HUES6 (cell line): ENCODE measurements around the gene PSMD9.

ENCODE experiments used
- H3K27ac ChIP-seq: 2 replicates; pipeline ENCODE4 v1.7.0; 2013; ENCODE audit warnings: low read depth, mild to moderate bottlenecking, low read length, inconsistent platforms
- H3K27me3 ChIP-seq: 2 replicates; pipeline ENCODE4 v1.6.1; 2013; ENCODE audit warnings: low read length; ENCODE audit not compliant: control insufficient read depth, insufficient read depth
- H3K36me3 ChIP-seq: 2 replicates; pipeline ENCODE4 v1.6.1; 2013; ENCODE audit warnings: low read length; ENCODE audit not compliant: control insufficient read depth, insufficient read depth
- H3K4me1 ChIP-seq: 2 replicates; pipeline ENCODE4 v1.6.1; 2013; ENCODE audit warnings: low read length; ENCODE audit not compliant: control insufficient read depth, insufficient read depth
- H3K4me3 ChIP-seq: 2 replicates; pipeline ENCODE4 v1.5.1; 2013; ENCODE audit warnings: low read depth, low read length
- H3K9ac ChIP-seq: one replicate; pipeline ENCODE4 v1.6.1; 2013; ENCODE audit warnings: mild to moderate bottlenecking, low read length
- H3K9me3 ChIP-seq: 2 replicates; pipeline ENCODE4 v1.6.1; 2013; ENCODE audit warnings: low read depth, low read length; ENCODE audit not compliant: control insufficient read depth, insufficient read depth

Gene PSMD9

DNA sequence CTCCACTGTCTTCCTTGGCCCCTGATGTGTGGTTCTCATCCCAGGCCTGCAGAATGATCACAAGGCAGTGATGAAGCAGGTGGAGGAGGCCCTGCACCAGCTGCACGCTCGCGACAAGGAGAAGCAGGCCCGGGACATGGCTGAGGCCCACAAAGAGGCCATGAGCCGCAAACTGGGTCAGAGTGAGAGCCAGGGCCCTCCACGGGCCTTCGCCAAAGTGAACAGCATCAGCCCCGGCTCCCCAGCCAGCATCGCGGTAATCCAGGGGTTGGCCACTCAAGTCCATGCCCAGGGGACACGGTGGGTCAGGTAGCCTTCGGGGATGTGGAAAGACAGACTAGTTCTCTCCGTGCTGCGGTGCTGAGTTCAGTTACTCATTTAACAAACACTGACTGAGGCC is 11.0 kb downstream of the PSMD9 start:
- Histone ChIP-seq H3K4me3 (no peak overlapping the region), H3K36me3 (peaks cover 65% of the 10 kb centered on the region), H3K27me3 (no peaks in the 10 kb centered on the region), H3K4me1 (0 out of 2 replicates have a peak, but pooled peaks cover under 1% of the 10 kb centered on the region), H3K9me3 (no peaks in the 10 kb centered on the region), H3K27ac (no peak overlapping the region), H3K9ac (no peak overlapping the region)

DNA sequence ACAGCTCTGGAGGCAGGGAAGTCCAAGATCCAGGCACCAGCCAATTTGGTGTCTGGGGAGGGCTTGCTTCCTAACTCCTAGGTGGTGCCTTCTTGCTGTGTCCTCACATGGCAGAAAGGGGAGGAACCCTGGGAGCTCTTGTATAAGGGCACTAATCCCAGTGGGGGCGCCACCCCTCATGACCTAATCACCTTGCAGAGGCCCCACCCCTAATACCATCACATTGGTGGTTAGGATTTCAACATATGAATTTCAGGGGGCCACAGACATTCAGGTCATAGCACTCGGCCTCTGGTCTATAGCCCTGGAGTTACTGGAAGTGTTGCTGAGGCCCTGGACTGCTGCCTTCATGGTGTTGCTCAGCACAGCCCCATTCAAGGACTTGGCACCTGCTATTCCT is 14.6 kb downstream of the PSMD9 start:
- Histone ChIP-seq H3K27me3 (no peaks in the 10 kb centered on the region), H3K4me1 (no peaks in the 10 kb centered on the region), H3K9ac (no peak overlapping the region), H3K4me3 (no peak overlapping the region), H3K9me3 (no peaks in the 10 kb centered on the region), H3K36me3 (peaks cover 63% of the 10 kb centered on the region), H3K27ac (no peak overlapping the region)

DNA sequence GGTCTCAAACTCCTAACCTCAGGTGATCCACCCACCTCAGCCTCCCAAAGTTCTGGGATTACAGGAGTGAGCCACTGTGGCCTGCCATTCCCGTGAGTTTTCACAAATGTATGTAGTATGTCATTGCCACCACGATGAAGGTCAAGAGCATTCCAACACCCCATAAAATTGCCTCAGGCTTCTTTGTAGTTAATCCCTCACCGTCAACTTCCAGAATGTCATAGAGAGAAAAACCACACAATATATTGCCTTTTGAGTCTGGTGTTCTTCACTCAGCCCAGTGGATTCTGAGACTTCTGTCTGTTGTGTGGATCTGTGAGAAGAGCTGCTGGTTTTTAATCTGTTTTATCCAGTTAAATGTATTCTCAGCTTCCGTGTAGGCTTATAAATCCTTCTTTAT is 17.2 kb downstream of the PSMD9 start:
- H3K36me3 ChIP-seq, result peaks cover 60% of the 10 kb centered on the region
- H3K4me3 ChIP-seq, result no peak overlapping the region
- no peaks in the 10 kb centered on the region for H3K4me1 ChIP-seq
- no peaks in the 10 kb centered on the region for H3K27me3 ChIP-seq
- H3K27ac ChIP-seq, result no peak overlapping the region
- H3K9ac ChIP-seq, result no peak overlapping the region
- H3K9me3 ChIP-seq, result no peaks in the 10 kb centered on the region

DNA sequence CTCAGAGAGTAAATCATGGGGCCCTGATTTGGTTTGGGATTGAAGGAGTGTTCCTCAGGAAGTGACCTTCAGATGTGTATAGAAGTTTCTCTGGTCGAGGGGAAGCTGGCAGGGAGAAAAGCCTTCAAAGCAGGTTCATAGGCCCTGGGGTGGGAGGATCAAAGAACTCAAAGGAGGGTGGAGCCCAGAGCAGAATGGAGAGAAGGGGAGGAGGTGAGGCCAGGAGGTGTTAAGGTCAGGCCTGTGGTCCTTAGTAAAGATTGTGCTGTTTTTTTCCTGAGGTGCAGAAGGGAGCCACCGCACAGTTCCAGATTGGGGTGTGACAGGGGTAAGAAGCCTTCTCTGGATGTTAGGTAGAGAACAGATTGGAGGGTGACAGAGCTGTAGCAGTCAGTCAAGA is 20.1 kb downstream of the PSMD9 start:
- Histone ChIP-seq H3K36me3 (peaks cover 48% of the 10 kb centered on the region), H3K27ac (no peak overlapping the region), H3K27me3 (no peaks in the 10 kb centered on the region), H3K9ac (no peak overlapping the region), H3K4me1 (no peaks in the 10 kb centered on the region), H3K9me3 (no peaks in the 10 kb centered on the region), H3K4me3 (no peak overlapping the region)

DNA sequence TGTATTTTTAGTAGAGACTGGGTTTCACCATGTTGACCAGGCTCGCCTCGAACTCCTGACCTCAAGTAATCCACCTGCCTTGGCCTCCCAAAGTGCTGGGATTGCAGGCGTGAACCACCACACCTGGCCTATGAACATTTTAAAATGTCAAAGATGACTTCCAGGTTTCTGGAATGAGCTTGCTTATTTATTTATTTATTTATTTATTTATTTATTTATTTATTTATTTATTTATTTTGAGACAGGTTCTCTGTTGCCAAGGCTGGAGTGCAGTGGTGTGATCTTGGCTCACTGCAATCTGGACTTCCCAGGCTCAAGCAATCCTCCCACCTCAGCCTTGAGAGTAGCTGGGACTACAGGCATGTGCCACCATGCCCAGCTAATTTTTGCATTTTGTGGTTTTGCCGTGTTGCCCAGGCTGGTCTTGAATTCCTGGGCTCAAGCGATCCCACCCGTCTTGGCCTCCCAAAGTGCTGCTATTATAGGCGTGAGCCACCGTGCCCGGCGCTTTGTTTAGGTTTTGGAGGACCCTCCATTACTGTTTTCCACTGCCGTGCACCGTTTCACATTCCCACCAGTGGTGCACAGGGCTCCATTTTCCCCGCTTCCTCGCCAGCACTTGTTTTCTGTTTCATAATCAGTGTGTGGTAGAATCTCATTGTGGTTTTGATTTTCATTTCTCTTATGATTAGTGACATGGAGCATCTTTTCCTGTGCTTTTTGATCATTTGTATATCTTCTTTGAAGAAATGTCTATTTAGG is 23.4 kb downstream of the PSMD9 start:
- H3K27ac ChIP-seq, result no peak overlapping the region

DNA sequence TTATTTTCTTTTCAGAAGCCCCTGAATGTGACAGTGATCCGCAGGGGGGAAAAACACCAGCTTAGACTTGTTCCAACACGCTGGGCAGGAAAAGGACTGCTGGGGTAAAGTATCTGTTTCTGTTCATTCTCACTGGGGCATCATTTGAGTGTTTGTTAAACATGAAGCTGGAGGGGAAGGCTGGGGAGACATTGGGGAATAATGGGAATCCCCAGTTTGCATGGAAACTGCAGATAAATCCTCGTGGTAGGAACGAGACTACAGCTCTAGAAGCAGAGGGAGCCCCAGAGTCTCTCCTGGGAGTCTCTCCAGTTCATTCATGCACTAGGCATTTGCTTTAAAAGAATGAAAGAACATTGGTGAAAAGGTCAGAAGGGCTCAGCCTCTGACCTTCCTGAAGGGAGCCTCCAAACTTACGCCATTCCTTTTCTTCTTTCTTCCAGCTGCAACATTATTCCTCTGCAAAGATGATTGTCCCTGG is 27.3 kb downstream of the PSMD9 start:
- Histone ChIP-seq H3K27ac (no peak overlapping the region), H3K9ac (no peak overlapping the region), H3K4me1 (peaks cover 4% of the 10 kb centered on the region), H3K36me3 (peaks cover 39% of the 10 kb centered on the region), H3K9me3 (no peaks in the 10 kb centered on the region), H3K27me3 (no peaks in the 10 kb centered on the region), H3K4me3 (no peak overlapping the region)

More for the DNA sequence above, 23.4 kb downstream of the PSMD9 start:
- H3K36me3 ChIP-seq, result peaks cover 49% of the 10 kb centered on the region
- H3K27me3 ChIP-seq, result no peaks in the 10 kb centered on the region
- H3K9me3 ChIP-seq, result no peaks in the 10 kb centered on the region
- no peak overlapping the region for H3K9ac ChIP-seq
- no peak overlapping the region for H3K4me3 ChIP-seq
- no peaks in the 10 kb centered on the region for H3K4me1 ChIP-seq

DNA sequence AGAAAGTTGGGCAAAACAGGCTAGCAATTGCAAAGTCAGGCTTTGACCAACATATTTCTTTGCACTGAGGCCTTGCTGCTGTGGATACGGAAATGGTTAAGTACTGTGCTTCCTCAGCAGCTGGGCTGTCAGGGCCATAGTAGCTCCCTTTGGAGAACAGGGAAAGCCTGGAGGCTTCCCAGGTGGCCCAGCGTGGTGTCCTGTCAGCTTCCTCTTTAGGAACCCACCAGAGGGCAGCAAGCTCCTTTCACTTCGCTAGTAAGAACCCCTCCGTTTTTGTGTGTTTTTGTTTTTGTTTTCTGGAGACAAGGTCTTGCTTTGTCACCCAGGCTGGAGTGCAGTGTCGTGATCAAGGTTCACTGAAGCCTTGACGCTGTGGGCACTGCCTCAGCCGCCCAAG is 28.1 kb downstream of the PSMD9 start:
- Histone ChIP-seq H3K4me3 (no peak overlapping the region), H3K27me3 (no peaks in the 10 kb centered on the region), H3K27ac (no peak overlapping the region), H3K36me3 (peaks cover 34% of the 10 kb centered on the region), H3K9ac (no peak overlapping the region), H3K9me3 (no peaks in the 10 kb centered on the region), H3K4me1 (peaks cover 4% of the 10 kb centered on the region)

DNA sequence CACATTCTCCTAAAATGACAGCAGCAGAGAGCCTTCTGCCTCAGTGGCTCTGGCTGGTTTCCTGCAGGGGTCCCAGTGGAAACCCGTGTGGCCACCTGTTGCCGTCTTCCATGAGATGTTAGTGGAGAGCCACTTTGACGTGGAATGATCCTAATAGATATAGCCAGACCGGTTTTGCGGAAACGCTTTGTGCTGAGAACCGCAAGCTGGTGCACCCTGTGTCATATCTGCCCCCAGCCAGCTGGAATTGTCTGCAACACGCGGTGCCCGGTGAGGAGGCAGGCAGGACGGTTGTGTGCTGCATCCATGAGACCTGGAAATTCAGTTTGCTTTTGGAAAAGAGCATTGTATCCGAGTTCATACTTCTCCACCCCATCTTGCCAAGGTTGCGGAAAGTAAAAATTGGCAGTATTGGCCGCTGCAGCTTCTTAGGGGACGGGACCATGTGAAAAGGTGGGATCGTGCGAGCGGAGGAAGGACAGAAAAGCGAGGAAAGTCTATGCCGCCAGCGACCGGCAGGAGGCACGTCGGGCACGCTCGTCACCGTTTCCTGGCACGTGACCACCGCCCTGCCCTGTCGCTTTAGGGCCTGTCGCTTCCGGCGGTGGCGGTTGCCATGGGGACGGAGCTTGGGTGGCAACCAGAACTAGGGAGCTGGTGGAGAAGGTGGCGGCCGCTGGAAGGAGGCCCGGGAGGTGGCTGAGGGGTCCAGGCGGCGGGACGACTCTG is 29.5 kb downstream of the PSMD9 start, which contains the start of gene CFAP251:
CFAP251 (plus strand) TSS at position 643 of the 729 bp plus-strand sequence. CDS start 2,714 bp downstream, outside the sequence.
- Histone ChIP-seq H3K36me3 (peaks cover 29% of the 10 kb centered on the region), H3K9me3 (no peaks in the 10 kb centered on the region), H3K4me1 (peaks cover 4% of the 10 kb centered on the region), H3K4me3 (peak within 1 kb of the TSS; percentile 48), H3K27me3 (no peaks in the 10 kb centered on the region), H3K9ac (no peak within 1 kb of the TSS), H3K27ac (no peak within 1 kb of the TSS)

DNA sequence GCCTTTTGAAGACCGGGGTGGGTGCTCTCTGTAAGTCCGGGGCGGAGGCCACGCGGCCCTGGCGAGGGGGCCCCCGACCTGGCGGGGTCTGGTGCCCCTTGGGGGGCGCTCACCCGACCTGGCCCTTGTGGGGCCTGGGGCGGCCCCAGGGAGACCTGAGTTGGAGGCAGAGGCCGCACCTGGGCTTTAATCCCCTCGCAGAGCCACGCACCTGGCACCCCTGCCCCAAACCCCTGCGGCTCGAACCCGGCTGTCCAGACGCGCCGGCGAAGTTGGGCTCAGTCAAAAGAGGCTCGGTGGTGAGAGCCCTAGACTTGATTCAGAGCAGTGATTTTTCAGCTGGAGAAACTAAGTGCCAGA is 30.1 kb downstream of the PSMD9 start:
- Histone ChIP-seq H3K4me1 (peaks cover 4% of the 10 kb centered on the region), H3K9ac (no peak overlapping the region), H3K4me3 (peak overlapping the region; percentile 48), H3K9me3 (no peaks in the 10 kb centered on the region), H3K27me3 (no peaks in the 10 kb centered on the region), H3K36me3 (peaks cover 29% of the 10 kb centered on the region), H3K27ac (no peak overlapping the region)

DNA sequence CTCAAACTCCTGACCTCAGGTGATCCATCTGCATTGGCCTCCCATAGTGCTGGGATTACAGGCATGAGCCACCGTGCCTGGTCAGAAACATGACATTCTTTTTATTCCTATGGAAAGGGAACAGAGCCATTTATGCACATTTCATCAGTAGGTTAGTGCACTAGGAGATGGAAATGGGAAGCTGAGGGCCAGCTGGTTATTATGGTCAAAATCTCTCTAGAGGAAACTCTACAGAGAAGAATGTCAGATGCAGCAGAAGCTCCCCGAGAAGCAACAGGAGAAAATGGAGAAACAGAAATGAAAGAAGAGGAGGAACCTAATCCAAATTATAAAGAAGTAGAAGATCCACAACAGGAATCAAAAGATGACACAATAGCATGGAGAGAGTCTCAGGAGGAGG is 32.5 kb downstream of the PSMD9 start:
- no peaks in the 10 kb centered on the region for H3K9me3 ChIP-seq
- H3K4me3 ChIP-seq, result no peak overlapping the region
- peaks cover 18% of the 10 kb centered on the region for H3K36me3 ChIP-seq
- no peaks in the 10 kb centered on the region for H3K27me3 ChIP-seq
- no peak overlapping the region for H3K9ac ChIP-seq
- no peak overlapping the region for H3K27ac ChIP-seq
- peaks cover 14% of the 10 kb centered on the region for H3K4me1 ChIP-seq

DNA sequence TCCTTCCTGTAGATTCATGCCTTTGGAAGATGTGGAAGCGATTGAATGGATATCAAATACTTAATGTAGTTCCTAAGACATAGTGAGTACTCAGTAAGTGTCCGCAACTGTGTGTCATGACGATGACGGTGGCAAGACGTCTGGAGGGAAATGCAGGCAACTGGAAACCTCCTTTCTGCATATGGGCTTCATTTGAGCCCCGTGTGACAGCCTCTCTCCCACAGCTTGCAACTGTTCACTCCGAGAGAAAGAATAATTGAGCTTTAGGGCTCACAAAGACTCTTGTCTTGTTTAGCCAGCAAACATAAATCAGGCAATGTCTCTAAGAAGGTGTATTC is 36.7 kb downstream of the PSMD9 start:
- H3K4me1 ChIP-seq, result peaks cover 25% of the 10 kb centered on the region
- H3K4me3 ChIP-seq, result no peak overlapping the region
- H3K9me3 ChIP-seq, result no peaks in the 10 kb centered on the region
- peak overlapping the region; percentile 27; the same call in 1 of the 2 replicates for H3K27ac ChIP-seq
- no peaks in the 10 kb centered on the region for H3K36me3 ChIP-seq
- no peaks in the 10 kb centered on the region for H3K27me3 ChIP-seq
- H3K9ac ChIP-seq, result peak overlapping the region; percentile 9
